HG03575 (cell line): ENCODE data around the gene ZSCAN22.

ENCODE experiments used
- ATAC-seq: cut with Tn5 transposase; IDR thresholded peaks from one replicate; pipeline ENCODE4 v1.9.1; 2021; ENCODE audit not compliant: unreplicated experiment, insufficient number of reproducible peaks, low FRiP score; ENCODE audit errors: extremely low read depth

Gene ZSCAN22

DNA sequence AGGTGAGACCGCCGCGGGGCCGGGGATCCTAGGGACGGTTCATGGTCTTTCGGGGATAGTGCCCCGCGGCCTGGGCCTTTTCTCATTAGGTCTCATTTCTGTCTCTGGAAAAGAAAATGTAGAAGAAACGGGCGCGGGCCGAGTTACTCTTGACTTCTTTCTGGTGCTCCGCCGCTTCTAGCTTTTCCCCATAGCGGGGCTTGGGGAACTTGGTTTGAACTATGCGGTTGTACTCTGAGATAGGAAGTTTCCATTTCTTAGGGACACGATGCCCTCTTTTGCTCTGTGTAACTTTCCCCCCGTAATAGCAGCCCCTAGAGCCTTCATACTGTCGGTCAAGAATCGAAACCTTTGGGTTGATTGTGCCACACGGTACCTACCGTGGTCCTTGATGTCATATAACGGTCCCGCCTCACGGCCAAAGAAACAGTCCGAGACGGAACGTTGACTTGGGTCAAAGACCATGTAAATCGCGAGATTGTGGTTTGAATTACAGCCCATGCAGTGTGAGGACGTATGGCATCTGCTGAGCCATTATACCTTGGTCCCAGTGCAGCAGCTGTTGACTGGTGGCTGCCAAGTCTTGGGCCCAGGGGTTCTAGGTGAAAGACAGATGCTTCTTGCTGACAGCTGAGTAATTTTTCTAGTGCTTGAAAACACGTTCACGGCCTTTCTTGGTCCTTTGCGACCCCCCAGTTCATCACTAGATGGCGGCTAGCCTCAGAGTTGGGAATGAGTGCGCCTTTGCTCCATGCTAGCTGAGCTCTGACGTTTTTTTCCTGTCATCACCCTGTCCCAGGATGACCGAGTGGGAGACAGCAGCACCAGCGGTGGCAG lies 60.8 kb downstream of the ZSCAN22 start:
- no peak for ATAC-seq

GRCh38 chr19:58388175-58388526 lies 61.4 kb downstream of the ZSCAN22 start:
- no peak for ATAC-seq
